ENCODE data around the gene SNX6.
"Not testable (repeated sequence)": the region's sequence is repeated elsewhere in the genome, so short reads cannot be mapped to it uniquely, and the experiment has no call there.

Gene SNX6

DNA sequence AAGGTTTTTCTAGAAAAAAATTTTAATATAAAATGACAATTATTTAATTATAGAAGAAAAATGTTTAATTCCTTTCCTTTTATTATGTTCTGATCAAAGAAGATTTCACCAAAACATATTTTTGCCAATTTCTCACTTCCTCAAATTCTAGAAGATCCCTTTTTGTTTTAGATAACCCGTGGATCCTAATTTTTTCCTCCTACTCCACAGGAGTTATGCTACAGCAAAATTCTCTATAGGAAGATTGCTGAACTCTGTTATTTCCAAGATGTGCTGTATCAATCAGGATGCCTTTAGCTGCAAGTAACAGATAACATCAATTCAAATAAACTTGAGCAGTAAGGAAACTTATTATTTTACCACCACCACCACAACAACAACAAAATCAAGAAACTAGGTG, 3.8 kb upstream of the SNX6 start:
- DNase-seq: no peak

DNA sequence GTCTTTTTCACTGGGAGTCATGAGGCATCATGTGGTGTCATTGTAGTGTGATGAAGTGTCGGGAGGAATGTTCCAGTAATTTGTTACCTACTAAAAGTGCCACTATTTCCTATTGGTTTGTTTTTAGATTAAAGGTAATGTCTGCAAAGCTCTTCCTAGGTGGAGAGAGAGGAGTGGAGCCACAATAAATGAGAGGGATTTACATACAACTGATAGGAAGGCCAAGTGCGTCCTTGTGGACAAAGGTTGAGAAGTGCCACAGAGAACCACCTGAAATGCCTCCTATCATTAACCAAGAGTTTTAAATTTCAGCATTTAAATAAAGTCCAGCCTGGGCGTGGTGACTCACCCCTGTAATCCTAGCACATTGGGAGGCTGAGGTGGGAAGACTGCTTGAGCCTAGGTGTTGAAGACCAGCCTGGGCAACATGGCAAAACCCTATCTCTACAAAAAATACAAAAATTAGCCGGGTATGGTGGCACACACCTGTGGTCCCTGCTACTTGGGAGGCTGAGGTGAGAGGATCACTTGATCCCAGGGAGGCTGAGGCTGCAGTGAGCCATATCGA, 2.5 kb upstream of the SNX6 start:
- no peak for DNase-seq

DNA sequence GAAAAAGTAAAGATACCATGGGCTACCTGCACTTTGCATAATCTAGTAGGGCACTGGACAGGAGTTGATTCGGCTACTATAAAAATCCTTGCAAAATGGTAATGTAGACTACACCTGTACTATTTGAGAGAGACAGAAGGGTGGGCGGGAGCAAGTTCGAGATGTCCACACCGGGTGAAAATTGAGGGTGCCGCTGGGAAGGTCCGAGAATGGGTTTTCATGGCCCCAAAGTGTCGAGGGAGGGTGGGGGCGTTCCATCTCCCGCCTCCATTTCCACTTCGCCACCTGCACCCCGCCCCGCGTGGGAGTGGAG, 648 bp downstream of the SNX6 start:
- no peak for DNase-seq

DNA sequence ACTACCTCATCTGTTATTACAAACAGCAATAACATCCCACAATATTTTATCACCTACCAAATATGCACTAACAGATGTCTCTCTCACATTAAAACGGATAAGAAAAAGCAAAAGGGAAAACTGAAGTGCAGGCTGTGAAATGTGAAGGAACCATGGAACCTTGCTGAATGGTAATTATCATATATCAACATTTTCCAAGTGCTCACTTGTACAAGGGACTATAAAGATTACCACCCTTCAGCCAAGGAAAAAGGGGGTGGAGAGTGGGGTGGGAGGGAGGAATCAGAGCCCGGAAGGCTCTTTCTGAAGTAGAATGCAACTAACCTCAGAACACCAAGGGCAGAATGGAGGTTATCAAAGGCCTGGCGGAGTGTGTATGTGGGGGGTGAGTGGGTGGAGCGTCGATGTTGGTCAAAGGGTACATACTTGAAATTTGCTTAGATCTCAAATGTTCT, 1.2 kb downstream of the SNX6 start:
- peak; percentile 24 to 26 for DNase-seq

DNA sequence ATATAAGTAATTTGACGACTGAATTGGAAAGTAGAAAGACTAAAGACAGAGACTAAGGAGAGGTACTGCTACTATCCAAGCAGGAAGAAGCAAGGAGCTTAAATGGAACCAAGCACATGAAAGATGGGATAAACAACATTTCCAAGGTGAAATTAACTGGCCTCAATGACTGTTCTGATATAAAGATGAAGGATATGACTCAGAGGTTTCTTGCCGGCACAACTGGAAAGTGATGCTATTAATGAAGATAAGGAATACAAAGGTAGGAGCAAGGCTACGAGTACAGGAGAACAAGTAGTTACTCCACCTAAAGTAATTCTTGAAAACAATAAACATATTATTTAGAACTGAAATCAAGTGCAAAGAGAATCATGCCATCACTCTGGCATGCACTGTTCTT, 6.4 kb downstream of the SNX6 start:
- no peak for DNase-seq

DNA sequence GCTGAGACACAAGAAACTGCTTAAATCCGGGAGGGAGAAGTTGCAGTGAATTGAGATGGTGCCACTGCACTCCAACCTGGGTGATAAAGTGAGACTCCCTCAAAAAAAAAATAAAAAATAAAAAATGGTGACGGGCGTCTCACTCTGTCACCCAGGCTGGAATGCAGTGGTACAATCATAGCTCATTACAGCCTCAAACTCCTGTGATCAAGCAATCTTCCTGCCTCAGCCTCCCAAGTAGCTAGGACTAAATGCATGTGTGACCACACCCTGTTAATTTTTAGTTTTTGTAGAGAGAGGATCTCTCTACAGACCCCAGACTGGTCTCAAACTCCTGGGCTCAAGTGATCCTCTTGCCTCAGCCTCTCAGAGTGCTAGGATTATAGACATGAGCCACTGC, 9.1 kb downstream of the SNX6 start:
- DNase-seq: no peak

DNA sequence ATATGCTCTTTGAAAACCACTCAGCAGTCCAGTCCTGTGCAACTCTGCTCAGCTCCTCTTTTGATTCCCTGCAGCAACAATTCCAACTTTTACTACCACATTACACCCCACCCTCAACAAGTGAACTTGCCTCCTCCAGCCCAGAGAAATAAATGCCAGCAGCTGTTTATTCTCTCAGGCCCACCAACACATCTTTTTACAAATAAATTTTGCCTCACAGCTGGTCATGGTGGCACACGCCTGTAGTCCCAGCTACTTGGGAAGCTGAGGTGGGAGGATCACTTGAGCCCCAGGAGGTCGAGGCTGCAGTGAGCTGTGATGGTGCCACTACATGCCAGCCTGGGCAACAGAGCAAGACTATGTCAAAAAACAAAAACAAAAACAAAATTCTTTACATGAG, 9.8 kb downstream of the SNX6 start:
- DNase-seq: no peak

DNA sequence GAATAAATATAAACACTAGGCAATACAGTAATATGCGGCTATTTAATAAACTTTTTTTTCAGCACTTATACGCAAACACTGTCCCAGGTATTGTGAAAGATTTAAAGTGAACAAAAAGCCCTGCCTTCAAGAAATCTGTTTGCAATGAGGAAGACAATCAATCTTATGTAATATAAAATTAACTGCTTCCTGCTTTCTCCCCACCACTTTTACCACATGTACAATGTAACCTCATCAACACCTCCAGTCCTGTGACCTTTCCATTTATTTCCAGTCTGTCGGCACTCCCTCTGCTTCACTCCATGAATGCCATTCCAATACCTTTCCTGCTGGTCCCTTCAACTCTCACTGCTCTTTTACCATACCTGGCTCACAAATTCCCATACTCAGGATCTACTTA, 10.5 kb downstream of the SNX6 start:
- DNase-seq: no peak

DNA sequence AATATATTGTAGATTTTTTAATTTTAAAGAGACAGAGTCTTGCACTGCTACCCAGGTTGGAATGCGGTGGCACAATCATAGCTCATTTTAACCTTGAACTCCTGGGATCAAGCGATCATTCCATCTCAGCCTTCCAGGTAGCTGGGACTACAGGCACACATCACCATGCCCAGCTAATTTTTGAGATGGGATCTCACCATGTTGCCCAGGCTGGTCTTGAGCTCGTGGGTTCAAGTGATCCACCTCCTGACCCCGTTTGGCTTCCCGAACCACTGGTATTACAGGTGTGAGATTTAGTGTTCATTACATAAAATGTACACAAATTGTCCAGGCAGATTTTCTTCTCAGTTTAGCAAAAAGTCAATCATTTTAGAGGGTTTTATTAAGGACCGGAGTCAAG, 13.6 kb downstream of the SNX6 start:
- no peak for DNase-seq

DNA sequence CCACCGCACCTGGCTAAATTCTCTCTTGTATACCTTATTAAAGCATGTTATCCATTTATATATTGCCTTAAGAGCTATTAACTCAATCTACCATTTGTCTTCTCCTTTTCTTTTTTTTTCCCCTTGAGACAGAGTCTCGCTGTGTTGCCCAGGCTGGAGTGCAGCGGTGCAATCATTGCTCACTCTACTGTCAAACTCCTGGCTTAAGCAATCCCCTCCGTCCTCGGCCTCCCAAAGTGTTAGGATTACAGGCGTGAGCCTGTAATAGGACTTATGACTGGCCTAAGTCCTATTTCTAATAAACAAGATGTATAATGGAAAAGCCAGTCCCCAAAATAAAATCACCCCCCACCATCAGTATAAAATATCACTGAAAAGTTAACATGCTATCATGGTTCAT, 14.4 kb downstream of the SNX6 start:
- no peak for DNase-seq

DNA sequence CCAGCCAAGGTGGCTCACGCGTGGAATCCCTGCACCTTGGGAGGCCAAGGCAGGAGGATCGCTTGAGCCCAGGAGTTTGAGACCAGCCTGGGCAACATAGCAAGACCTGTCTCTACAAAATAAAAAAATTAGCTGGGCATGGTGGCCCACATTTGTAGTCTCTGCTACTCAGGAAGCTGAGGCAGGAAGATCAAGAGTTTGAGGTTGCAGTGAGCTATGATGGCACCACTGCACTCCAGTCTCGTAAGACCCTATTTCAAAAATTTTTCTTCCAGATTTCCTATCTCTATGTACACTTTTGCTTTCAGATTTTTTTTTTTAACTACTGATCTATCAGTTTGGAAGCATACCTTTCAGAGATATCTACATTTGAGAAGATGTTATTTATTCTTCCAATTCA, 15.3 kb downstream of the SNX6 start:
- DNase-seq: no peak

DNA sequence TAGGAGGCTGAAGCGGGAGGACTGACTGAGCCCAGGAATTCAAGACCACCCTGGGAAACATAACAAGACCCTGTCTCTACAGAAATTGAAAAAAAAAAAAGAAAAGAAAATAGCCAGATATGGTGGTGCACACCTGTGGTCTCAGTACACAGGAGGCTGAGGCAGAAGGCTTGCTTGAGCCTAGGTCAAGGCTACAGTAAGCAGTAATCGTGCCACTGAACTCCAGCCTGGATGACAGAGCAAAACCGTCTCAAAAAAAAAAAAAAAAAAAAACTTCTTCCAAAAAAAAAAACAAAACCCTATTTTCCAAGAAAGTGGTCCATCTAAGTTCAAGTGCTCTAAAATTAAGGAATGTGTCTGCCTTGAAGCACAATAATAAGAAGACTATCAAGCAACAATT, 19.8 kb downstream of the SNX6 start:
- no peak for DNase-seq

DNA sequence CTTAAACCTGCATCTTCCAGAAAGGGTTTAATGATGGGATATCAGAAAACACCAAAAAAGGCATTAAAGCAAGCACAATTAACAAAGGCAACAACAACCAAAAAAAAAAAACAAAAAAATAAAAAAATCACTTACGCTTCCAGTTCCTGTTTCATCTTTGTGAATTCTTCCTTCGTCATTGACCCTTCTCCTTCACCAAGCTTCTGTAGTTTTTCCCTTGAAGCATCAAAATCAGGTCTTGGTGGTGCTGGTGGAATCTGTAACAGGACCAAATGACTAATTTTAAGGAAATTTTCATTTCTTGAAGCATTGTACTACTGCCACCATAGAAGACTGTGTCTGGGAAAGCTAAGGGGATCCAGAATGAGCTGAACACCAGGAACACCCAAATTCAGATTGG, 24.5 kb downstream of the SNX6 start:
- no peak for DNase-seq

DNA sequence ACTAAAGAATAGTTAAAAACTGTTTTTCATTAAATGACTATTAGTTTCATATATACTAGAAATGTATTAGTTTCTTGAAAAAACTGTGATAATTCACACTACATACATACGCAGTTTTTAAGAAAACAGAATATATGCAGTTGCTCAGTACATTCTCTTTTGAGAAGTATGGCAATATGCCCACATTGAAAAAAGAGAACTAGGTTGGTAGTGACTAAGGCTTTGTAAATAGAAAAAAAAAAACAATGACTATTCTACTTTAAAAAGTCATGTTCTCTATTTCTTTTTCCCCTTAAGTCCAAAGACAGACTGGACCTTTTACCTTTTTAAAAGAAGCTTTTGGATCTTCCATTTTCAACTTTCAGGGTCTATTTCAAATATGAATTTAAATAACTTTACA, 25.0 kb downstream of the SNX6 start:
- DNase-seq: no peak

DNA sequence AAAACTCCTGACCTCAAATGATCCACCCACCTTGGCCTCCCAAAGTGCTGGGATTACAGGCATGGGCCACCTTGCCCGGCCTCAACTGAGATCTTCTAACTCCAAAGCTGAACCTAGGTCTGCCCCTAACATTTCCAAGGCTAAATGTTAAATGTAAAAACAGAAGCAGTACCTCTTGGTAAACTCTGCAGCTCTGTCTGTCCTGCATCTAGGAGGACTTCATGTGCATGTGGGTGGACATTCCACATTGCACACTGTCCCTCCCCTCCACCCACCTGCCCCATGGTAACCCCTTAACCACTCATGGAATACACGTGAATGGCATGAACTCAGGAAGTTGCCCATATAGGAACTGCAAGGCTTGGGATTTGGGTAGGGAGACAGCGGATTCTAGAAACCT, 33.1 kb downstream of the SNX6 start:
- no peak for DNase-seq

DNA sequence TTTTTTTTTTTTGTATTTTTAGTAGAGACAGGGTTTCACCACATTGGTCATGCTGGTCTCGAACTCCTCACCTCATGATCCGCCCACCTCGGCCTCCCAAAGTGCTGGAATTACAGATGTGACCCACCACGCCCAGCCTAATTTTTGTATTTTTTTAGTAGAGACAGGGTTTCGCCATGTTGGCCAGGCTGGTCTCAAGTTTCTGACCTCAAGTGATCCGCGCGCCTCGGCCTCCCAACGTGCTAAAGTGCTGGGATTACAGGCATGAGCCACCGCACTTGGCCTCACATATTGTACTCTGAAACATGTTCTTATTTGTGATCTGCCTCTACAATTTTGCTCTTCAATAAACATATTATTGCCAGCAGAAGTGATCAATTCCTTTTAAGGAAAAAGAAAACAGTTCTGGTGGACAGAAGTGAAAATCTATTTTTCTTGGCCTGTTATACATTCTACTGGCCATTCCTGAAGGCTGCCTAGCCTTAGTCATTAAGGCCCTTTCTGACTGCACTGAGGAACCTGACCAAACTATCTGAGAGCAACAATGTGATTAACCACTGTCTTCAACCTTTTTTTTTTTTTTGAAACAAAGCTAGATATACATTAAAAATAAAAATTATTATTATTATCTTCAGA, 36.1 kb downstream of the SNX6 start:
- DNase-seq: no peak

DNA sequence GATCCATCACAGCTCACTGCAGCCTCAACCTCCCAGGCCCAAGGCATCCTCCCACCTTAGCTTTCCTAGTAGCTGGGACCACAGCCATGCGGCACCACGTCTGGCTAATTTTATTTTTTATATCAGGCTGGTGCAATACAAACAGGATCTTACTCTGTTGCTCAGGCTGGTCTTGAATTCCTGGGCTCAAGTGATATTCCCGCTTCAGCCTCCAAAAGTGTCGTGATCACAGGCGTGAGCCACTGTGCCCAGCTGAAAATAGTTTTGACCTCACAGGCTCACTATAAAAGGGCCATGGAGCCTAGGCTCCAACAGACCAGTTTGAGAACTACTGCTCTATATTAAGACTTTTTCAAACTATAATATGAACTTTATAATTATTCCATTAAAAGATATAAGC, 37.3 kb downstream of the SNX6 start:
- DNase-seq: no peak

DNA sequence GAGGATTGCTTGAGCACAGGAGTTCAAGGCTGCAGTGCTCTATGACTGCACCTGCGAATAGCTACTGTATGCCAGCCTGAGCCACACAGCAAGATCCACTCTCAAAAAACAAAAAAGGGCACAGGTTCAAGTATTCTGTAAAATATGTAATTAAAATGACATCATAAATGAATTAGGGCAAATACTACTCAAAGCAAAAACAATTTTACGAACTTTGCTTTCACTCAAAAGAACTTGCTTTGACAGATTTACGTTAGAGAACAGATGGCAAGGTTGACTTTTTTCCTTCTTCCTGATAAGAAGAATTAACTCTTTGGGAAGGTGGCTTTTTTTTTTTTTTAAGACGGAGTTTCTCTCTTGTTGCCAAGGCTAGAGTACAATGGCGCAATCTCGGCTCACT, 46.4 kb downstream of the SNX6 start:
- no peak for DNase-seq

DNA sequence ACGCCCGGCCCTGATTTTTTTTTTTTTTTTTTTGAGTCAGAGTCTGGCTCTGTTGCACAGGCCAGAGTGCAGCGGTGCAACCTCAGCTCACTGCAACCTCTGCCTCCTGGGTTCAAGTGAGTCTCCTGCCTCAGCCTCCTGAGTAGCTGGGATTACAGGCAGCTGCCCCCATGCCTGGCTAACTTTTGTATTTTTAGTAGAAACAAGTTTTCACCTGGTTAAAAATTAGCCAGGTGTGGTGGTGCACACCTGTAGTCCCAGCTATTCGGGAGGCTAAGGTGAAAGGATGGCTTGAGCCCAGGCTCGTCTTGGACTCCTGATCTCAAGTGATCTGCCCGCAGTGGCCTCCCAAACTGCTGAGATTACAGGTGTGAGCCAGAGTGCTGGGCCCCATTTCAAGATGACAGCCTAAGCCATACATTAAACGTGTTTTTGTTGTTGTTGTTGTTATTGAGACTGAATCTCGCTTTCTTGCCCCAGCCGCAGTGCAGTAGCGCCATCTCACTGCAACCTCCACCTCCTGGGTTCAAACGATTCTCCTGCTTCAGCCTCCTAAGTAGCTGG, 47.7 kb downstream of the SNX6 start:
- no peak for DNase-seq

DNA sequence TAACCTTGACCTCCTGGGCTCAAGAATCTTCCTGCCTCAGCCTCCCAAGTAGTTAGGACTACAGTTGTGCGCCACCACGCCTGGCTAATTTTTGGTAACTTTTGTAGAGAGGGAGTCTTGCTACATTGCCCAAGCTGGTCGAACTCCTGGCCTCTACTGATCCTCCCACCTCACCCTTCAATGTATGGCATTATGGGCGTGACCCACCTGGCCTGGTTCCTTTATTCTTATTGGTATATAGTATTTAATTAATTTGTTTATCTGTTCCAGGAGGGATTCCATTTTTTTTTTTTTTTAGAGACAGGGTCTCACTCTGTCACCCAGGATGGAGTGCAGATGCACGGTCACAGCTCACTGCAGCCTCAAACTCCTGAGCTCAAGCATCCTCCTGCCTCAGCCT, 49.6 kb downstream of the SNX6 start:
- no peak for DNase-seq

DNA sequence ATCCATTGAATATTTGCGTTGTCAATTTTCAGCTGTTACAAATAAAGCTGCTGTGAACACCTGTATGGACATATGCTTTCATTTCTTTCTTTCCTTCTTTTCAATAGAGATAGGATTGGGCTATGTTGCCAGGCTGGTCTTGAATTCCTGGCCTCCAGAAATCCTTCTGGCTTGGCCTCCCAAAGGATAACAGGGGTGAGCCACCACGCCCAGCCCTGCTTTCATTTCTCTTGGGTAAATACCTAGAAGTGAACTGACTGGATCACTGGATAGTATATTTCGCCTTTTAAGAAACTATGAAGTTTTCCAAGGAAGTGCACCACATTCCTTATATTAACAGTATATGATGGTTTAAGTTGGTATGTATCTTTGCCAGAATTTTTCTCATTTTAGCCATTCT, 58.2 kb downstream of the SNX6 start:
- no peak for DNase-seq

DNA sequence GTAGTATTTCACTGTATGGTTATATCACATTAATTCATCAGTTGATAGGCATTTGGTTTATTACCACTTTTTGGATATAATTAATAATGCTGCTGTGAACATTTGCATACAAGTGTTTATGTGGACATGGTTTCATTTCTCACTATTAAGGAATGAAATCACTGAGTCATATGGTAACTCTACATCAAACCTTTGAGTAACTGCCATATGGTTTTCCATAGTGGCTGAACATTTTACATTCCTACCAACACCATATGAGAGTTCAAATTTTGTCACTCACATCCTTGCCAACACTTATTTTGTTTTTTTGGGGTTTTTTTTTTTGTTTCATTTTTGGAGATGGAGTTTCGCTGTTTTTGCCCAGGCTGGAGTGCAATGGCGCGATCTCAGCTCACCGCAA, 60.2 kb downstream of the SNX6 start:
- no peak for DNase-seq

DNA sequence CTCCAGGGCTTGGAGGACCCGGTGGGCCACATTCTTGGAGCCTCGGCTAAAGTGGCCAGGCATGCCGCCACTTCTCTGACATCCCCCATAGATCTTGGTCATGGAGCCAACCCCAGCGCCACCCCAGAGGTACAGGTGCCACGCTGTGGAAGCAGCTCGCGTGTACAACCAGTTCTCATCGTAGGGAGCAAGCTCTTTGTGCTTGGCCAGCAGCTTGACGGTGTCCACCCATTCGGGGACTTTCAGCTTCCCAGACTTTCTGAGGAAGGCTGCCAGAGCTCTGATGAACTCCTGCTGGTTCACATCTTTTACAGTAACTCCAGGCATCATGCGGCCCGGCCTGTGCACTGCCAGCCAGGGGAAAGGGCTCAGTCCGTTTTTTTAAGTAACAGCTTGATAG, 61.1 kb downstream of the SNX6 start:
- no peak for DNase-seq

DNA sequence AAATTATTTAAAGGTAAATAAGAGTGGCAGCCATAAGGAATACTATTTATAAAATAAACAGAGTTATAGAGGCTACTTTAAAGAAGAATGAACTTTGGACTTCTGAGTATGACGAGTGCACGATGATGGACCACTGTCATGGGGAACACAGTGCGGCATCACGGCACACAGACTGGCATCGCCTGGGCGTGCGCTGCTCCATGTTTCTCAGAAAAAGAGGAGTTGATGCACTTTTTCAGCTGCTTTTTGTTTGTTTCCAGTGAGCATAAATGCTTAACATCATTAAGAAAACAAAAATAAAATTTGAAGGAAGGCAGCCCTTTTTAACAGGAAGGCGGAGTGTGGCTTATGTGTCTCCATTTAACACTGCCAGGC, 67.2 kb downstream of the SNX6 start:
- DNase-seq: no peak

DNA sequence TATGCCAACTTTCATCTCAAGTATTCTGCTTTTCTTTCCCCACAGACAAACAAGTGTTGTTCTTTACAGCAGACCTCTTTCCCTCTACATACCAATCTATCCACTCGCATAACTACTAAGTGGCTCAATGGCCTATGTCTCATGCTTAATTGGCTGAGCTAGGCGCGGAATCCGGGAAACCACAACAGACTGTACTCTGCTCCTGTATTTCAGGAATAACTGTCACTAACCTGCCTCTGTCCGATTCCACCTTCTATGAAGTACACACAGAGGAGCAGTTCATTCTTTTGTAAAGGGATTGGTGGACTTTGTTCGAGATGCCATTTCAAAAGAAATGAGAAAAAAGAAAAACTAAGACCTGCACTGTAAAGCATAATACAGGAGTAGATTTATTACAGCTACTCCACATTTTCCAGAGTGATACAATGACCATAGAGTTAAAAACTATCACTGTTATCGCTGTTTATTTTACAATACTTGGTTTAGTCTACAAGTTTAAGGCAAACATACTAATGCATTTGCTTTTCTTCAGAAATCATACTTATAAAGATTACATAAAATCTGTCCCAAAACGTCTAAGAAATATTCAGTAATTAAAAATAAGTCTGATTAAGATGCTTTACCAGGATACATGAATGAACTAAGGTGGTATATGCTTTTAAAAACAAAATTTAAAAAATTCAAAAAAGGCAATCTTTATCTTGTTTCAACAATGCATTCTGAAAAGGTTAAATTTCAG, 67.7 kb downstream of the SNX6 start:
- DNase-seq: not testable (repeated sequence)

All from activated CD4-positive, alpha-beta T cell treated with anti-CD3 and anti-CD28 coated beads for 4 hours (primary cell).